ENCODE data around the gene KLK14. TPM values are rescaled to one million over a fixed set of nuclear protein-coding genes. Genes with fewer than 3 reads are reported as not detected.

The KLK14 gene
- total RNA-seq, 1 donor from 2014 or later: 0.91 TPM

DNA sequence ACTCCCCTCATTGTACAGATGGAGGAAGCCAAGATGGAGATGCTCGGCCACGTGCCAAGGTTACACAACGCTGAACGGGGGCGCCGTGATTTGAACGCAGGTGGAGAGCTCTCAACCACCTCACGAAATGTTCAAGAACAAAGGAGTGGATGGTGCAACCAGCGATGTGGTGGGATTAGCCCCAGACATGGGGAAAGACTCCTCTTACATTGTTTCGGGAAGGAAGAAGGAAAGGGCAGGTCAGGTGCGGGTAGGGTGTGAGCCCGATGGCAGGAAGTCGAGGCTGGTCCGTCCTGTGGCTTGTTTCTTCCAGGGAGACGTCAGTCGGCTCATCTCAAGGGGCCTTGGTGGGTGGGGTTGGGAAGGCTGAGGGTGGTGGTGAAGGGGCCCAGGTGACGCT lies 7.1 kb upstream of the KLK14 start:
- no peak overlapping the region for H3K4me3 Mint-ChIP-seq
- no peak overlapping the region for H3K27ac Mint-ChIP-seq
- no peak for DNase-seq
- intact Hi-C loops (cut with micrococcal nuclease): loop anchor here (5.0 kb wide), 1 partner anchor 67 kb away; no protein-coding TSS in a partner anchor
- no peaks in the 10 kb centered on the region for H3K9me3 Mint-ChIP-seq
- H3K27me3 Mint-ChIP-seq: no peaks in the 10 kb centered on the region
- no peaks in the 10 kb centered on the region for H3K4me1 Mint-ChIP-seq
- H3K36me3 Mint-ChIP-seq (ENCODE audit: low read depth): no peaks in the 10 kb centered on the region

DNA sequence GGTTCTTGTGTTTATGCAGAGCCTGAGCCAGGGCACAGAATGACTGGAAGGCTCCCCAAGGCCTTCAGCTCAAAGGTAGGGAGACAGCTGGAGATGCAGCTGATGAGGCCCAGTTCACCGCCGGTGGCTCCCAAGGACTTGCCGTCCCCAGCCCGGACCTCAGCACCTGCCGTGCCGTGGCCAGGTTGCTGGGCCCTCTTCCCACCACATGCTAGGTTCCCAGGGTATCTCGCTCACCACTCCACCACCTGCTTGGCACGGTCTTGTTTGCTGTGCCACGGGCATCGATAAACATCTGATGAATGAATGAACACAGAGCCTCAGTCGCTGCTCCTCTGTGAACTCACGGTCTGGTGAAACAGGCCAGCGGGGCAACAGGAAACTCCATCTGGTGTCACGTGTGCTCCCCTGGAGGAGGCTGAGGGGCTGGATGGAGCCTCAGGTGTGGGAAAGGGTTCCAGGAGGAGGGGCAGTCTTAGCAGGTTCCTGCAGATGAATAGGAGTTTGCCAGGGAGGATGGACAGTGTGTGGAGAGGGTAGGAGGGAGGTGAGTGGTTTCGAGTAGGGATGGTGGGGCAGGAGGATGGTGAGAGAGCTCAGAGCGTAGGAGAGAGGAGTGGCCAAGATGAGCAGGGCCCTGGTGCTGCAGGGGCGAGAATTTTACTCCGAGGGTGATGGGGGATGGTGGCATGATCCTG lies 3.6 kb upstream of the KLK14 start:
- intact Hi-C loops (cut with micrococcal nuclease): no loop called here
- no peaks in the 10 kb centered on the region for H3K27me3 Mint-ChIP-seq
- H3K4me3 Mint-ChIP-seq: no peak overlapping the region
- no peak for DNase-seq
- H3K27ac Mint-ChIP-seq: no peak overlapping the region
- H3K4me1 Mint-ChIP-seq: no peaks in the 10 kb centered on the region
- H3K36me3 Mint-ChIP-seq (ENCODE audit: low read depth): no peaks in the 10 kb centered on the region
- no peaks in the 10 kb centered on the region for H3K9me3 Mint-ChIP-seq

DNA sequence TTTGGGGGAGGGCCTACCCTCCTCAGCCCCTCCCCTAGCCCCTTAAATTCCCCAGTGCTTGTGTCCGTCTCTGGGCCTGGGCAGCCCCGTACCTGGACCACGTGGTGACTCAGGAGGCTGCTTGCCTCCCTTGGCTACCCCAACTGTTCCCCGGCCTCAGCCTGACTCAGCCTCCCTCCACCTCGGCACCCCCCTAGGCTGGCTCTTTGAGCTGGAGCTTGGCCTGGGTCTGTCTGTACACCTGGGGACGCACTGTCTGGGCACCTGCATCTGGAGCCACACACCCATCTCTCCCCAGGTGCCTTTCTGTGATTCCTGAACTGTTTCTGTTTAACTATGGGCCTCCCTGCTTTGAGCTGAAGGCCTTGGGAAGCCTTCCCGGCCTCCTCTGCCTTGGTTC lies 1.8 kb upstream of the KLK14 start:
- no peaks in the 10 kb centered on the region for H3K4me1 Mint-ChIP-seq
- no peaks in the 10 kb centered on the region for H3K36me3 Mint-ChIP-seq (ENCODE audit: low read depth)
- no peak overlapping the region for H3K27ac Mint-ChIP-seq
- no peak for DNase-seq
- intact Hi-C loops (cut with micrococcal nuclease): no loop called here
- no peaks in the 10 kb centered on the region for H3K27me3 Mint-ChIP-seq
- H3K4me3 Mint-ChIP-seq: no peak overlapping the region
- H3K9me3 Mint-ChIP-seq: no peaks in the 10 kb centered on the region

DNA sequence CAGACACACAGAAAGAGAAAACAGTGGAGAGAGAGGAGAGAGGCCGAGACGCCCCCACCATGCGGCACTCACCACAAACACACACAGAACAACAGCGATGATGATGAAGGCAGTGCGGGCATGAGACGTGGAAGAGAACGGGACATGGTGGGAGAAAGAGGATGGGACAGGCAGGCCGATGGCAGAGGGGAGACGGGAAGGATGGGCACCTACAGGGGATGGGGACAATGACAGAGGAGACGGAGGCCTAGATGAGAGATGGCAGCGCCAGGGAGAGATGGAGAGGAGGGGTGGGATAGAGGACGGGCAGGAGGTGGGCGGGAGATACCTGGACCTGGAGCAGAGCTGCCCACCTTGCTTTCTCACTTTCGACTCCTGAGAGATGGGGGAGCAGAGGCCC lies 1.1 kb upstream of the KLK14 start:
- Mint-ChIP-seq H3K36me3 (ENCODE audit: low read depth) (no peaks in the 10 kb centered on the region), H3K27ac (no peak overlapping the region), H3K4me1 (no peaks in the 10 kb centered on the region), H3K4me3 (no peak overlapping the region), H3K9me3 (no peaks in the 10 kb centered on the region), H3K27me3 (no peaks in the 10 kb centered on the region)
- no peak for DNase-seq
- intact Hi-C loops (cut with micrococcal nuclease): no loop called here

DNA sequence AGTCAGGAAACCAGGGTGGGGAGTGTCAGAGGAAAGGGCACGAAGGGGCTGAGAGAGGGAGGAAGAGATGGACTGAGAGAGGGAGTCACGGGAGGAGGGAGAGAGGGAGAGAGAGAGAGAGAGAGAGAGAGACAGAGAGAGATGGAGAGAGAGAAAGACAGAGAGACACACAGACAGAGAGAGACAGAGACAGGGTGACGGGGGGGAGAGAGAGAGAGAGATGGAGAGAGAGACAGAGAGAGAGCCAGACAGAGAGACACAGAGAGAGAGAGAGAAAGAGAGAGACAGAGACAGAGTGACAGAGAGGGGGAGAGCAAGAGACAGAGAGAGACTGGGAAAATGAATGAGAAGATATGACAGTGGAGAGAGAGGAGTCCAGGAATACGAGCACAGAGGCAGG lies 494 bp upstream of the KLK14 start:
- DNase-seq: no peak
- H3K9me3 Mint-ChIP-seq: no peaks in the 10 kb centered on the region
- no peaks in the 10 kb centered on the region for H3K36me3 Mint-ChIP-seq (ENCODE audit: low read depth)
- H3K27ac Mint-ChIP-seq: no peak overlapping the region
- H3K27me3 Mint-ChIP-seq: no peaks in the 10 kb centered on the region
- no peaks in the 10 kb centered on the region for H3K4me1 Mint-ChIP-seq
- intact Hi-C loops (cut with micrococcal nuclease): no loop called here
- no peak overlapping the region for H3K4me3 Mint-ChIP-seq

DNA sequence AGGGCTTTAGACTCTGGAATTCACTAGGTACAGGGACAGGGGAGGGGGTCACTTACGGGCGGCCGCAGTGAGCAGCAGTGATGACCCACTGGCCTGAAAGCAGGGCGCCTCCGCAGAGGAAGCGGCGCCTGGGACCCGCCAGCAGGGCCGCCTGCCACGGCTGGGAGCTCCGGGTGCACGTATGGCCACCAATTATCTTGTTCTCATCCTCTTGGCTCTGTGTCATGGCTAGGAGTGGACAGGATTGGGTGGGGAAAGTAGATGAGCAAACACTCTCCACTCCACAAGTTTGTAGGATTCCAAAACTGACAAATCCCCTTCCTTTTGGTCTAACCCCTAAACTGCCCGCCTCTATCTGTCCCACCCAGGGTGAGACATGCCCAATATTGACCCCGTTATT lies 1.2 kb downstream of the KLK14 start:
- Mint-ChIP-seq H3K9me3 (no peaks in the 10 kb centered on the region), H3K27me3 (no peaks in the 10 kb centered on the region), H3K4me1 (no peaks in the 10 kb centered on the region), H3K36me3 (ENCODE audit: low read depth) (no peaks in the 10 kb centered on the region), H3K4me3 (no peak overlapping the region), H3K27ac (no peak overlapping the region)
- intact Hi-C loops (cut with micrococcal nuclease): no loop called here
- DNase-seq: no peak

DNA sequence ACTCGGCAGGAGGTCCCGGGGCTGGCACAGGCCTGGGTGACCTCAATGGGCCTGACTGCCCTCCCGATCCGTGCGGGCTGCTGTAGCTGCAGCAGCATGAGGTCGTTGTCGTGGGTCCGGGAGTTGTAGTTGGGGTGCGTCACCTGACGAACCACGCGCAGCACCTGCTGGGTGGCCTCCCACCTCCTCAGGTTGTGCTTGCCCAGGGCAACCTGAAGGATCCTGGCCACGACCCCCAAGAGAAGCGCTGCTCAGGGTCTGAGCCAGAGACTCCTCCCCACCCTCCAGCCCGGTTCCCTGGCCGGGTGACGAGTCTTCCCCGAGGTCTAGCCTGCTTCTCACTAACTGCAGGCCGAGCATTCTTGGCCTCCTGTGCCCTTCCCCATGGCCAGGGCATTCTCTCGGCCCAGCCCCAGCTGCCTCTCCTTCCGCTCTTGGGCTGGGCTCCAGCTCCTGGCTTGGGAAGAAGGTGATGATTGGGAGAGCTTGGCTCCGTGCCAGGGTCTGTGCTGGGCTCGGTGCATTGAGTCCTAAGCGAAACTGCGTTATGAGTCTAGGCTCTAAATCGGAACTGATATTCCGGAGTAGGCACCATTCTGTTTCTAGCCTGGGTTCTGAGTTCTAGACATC lies 3.1 kb downstream of the KLK14 start:
- H3K27me3 Mint-ChIP-seq: no peaks in the 10 kb centered on the region
- DNase-seq: no peak
- no peaks in the 10 kb centered on the region for H3K9me3 Mint-ChIP-seq
- H3K4me3 Mint-ChIP-seq: no peak overlapping the region
- intact Hi-C loops (cut with micrococcal nuclease): no loop called here
- no peak overlapping the region for H3K27ac Mint-ChIP-seq
- no peaks in the 10 kb centered on the region for H3K4me1 Mint-ChIP-seq
- no peaks in the 10 kb centered on the region for H3K36me3 Mint-ChIP-seq (ENCODE audit: low read depth)

DNA sequence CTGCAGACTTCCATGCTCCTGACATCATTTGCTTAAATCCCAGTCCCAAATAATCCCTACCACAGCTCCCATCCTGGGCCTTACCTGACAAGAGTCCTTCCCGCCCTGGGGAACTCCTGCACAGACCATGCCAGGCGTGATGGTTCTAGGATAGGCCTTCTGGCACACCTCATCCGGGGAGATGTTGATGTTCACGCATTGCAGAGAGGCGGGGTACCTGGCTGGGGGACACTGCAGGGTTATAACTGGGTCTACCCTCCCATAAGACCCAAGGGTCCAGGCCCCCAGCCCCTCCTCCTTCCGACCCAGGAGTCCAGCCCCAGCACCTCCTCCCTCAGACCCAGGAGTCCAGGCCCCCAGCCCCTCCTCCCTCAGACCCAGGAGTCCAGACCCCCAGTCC lies 4.0 kb downstream of the KLK14 start:
- Mint-ChIP-seq H3K27ac (no peak overlapping the region), H3K36me3 (ENCODE audit: low read depth) (no peaks in the 10 kb centered on the region), H3K4me1 (no peaks in the 10 kb centered on the region), H3K4me3 (no peak overlapping the region), H3K9me3 (peaks cover 4% of the 10 kb centered on the region), H3K27me3 (no peaks in the 10 kb centered on the region)
- DNase-seq: no peak
- intact Hi-C loops (cut with micrococcal nuclease): no loop called here

DNA sequence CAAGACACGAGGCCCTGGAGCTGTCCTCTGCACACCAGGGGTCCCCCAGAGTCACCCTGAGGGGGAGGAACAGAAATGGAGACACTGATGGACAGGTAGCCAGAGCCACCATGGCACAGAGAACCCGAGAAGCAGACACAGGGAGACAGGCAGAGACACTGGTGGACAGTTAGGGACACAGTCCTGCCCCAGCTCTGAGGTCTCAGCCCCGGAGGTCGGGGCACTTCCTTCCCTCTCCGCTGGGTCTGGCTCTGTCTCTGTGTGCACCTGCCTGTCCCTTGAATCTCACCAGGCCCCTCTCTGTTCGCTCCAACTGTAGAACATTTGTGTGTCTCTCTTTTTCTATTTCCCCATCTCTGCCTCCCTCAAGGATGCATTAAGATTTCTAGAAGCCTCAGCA lies 4.6 kb downstream of the KLK14 start:
- intact Hi-C loops (cut with micrococcal nuclease): no loop called here
- Mint-ChIP-seq H3K9me3 (peaks cover 4% of the 10 kb centered on the region), H3K4me3 (no peak overlapping the region)

DNA sequence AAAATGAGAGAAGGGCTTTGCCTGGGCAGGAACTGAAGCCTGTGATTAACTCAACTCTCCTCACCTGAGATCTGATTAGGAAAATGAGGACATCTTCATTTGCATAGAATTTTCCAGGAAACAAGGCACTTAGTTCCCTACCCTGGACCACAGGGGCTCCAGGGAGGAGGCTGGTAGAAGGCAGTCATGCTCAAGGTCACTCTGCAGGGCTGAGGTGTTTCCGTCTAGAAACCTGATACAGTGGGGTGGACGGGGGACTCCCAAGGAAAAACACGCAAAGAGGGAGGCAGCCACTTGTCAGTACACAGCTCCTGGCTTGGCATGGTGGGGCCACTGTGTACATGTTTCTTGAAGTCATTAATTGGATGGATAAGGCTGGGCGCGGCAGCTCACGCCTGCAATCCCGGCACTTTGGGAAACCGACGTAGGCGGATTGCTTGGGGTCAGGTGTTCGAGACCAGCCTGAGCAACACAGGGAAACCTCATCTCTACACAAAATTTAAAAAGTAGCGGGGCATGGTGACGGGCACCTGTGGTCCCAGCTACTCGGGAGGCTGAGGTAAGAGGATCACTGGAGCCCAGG lies 6.0 kb downstream of the KLK14 start:
- Mint-ChIP-seq H3K36me3 (ENCODE audit: low read depth) (no peaks in the 10 kb centered on the region), H3K9me3 (peaks cover 4% of the 10 kb centered on the region), H3K4me1 (no peaks in the 10 kb centered on the region), H3K27ac (no peak overlapping the region), H3K27me3 (no peaks in the 10 kb centered on the region), H3K4me3 (no peak overlapping the region)
- DNase-seq: no peak
- intact Hi-C loops (cut with micrococcal nuclease): no loop called here

More for the DNA sequence above, 4.6 kb downstream of the KLK14 start:
- H3K27me3 Mint-ChIP-seq: no peaks in the 10 kb centered on the region
- DNase-seq: no peak
- no peaks in the 10 kb centered on the region for H3K4me1 Mint-ChIP-seq
- H3K27ac Mint-ChIP-seq: no peak overlapping the region
- H3K36me3 Mint-ChIP-seq (ENCODE audit: low read depth): no peaks in the 10 kb centered on the region

DNA sequence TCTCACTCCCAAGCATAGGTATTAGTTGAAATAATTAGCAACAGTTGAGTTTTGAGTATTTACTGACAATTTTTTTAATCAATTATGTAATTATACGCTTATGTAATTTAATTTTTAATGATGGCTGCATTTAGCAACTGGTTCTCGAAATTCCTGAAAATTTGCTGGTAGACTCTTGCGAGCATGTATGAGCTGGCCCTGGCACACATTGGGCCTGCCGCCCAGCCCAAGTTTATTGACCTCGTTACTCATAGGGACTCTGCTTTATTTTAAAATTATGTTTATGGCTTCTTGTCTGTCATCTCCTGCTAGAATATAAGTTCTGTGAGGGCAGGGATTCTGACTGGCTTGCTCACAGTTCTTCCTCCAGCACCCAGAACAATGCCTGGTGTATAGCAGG lies 6.7 kb downstream of the KLK14 start:
- H3K27me3 Mint-ChIP-seq: no peaks in the 10 kb centered on the region
- H3K9me3 Mint-ChIP-seq: peaks cover 4% of the 10 kb centered on the region
- no peak overlapping the region for H3K4me3 Mint-ChIP-seq
- H3K36me3 Mint-ChIP-seq (ENCODE audit: low read depth): no peaks in the 10 kb centered on the region
- no peak overlapping the region for H3K27ac Mint-ChIP-seq
- no peak for DNase-seq
- intact Hi-C loops (cut with micrococcal nuclease): no loop called here
- H3K4me1 Mint-ChIP-seq: no peaks in the 10 kb centered on the region

DNA sequence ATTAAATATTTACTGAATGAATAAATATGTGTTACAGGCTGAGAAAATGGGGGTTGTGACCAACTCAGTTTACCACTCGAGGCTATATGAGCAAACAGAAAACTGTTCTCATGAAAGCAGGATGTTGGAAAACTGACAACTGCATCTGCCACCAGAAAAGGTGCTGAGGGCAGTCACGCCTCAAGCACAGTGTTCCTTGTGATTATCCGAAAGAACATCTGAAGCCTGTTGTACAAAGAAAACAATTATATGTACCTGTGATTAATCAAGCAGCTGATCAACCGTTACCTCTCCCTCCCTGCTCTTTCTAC lies 11.6 kb downstream of the KLK14 start:
- Mint-ChIP-seq H3K9me3 (peaks cover 4% of the 10 kb centered on the region), H3K4me3 (no peak overlapping the region), H3K27ac (no peak overlapping the region), H3K36me3 (ENCODE audit: low read depth) (no peaks in the 10 kb centered on the region), H3K4me1 (no peaks in the 10 kb centered on the region), H3K27me3 (peaks cover 11% of the 10 kb centered on the region)
- intact Hi-C loops (cut with micrococcal nuclease): no loop called here
- no peak for DNase-seq

DNA sequence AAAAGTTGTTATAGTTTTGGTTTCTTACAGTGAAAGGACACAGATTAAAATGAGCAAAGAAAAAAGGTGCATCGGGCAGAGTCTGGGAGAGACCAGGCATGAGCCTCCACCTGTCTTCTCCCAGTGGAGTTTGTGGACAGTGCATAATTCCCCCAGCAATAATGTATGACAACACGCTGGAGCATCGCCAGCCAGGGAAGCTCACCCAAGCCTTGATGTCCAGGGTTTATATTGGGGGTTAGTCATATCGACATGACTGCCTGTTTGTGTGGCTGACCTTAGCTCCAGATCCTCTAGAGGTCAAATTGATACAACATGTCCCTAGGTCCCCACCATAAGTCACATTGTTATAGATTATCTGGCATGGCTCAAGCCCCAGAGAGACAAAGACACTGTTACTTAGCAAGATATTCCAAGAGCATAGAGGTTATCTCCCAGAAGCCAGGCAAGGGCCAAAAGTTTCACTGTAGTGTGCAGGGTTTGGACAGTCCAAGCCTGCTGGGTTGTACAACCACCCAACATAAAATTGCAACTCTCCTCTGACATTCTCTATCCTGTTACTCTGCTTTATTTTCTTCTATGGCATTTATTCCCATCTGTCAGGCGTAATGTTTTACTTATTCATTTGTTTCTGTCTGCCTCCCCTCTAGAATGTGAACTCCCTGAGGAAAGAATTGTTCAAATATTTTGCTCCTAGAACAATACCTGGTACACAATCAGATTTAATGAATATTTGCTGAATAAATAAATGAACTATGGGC lies 12.2 kb downstream of the KLK14 start:
- no peaks in the 10 kb centered on the region for H3K4me1 Mint-ChIP-seq
- peaks cover 15% of the 10 kb centered on the region for H3K27me3 Mint-ChIP-seq
- H3K4me3 Mint-ChIP-seq: no peak overlapping the region
- intact Hi-C loops (cut with micrococcal nuclease): no loop called here
- no peak overlapping the region for H3K27ac Mint-ChIP-seq
- no peak for DNase-seq
- peaks cover 4% of the 10 kb centered on the region for H3K9me3 Mint-ChIP-seq
- no peaks in the 10 kb centered on the region for H3K36me3 Mint-ChIP-seq (ENCODE audit: low read depth)

DNA sequence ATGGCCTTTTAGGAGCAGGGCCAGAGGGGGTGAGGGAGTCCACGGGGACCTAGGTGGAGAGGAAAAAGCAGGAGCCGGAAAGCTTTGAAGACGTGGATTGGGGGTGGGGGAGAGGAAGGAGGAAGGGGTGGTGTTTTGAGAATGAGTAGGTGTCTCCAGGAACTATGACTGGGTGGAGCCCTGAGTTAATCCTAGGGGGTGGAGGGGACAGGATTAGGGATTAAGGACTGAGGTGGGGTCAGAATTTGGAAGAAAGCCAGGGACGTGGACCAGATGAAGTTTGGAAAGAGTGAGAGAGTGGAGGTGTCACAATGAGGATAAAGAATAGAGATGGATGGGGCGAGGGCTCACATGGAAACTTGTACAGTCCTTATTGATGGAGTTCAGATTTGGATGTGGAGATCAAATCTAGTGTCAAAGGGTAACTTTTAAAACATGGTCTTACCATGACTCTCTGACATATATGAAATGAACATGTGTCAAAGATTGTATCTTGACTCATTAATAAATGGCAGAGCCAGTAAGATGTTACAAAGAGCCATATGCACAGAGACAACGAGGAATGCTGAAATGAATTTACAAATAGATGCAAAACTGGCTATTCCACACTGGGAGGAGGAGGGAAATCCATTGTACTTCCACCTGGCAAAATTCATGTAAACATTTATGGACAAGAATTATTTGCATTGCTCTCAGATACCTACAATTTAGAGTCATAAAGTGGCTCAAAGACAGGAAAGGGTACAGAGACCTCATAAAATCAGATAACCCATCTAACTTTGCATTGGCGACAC lies 16.1 kb downstream of the KLK14 start:
- peaks cover 20% of the 10 kb centered on the region for H3K27me3 Mint-ChIP-seq
- peaks cover under 1% of the 10 kb centered on the region for H3K9me3 Mint-ChIP-seq
- H3K4me1 Mint-ChIP-seq: no peaks in the 10 kb centered on the region
- H3K36me3 Mint-ChIP-seq (ENCODE audit: low read depth): no peaks in the 10 kb centered on the region
- intact Hi-C loops (cut with micrococcal nuclease): no loop called here
- no peak overlapping the region for H3K27ac Mint-ChIP-seq
- no peak overlapping the region for H3K4me3 Mint-ChIP-seq
- no peak for DNase-seq

Measured in activated CD4-positive, alpha-beta T cell treated with anti-CD3 and anti-CD28 coated beads, Interleukin-2, amount 10 ng/mL, durations not matched to agents 24 days and 14 days (primary cell).